Measurements from ENCODE around the gene SCN8A.

GRCh38 chr12:51850965-51851299 is 259.9 kb downstream of the SCN8A start:
- TF ChIP-seq CTCF (IDR thresholded peaks at IDR 0.05; ENCODE audit: poor library complexity) (no peak), EZH2 (IDR thresholded peaks at IDR 0.05; ENCODE audit: borderline replicate concordance) (no peak), EZH2phosphoT487 (IDR thresholded peaks at IDR 0.05; ENCODE audit: low read depth, severe bottlenecking, unreplicated experiment) (no peak)
